ENCODE data around the gene TSPAN12. TPM values are rescaled to one million over a fixed set of nuclear protein-coding genes. Genes with fewer than 3 reads are reported as not detected.
A peak's percentile ranks its signal among the peaks of the same experiment; 100 is the strongest.

TSPAN12 gene
- polyA plus RNA-seq, 2 of the 4 experiments (the other 2 are of a cell fraction) = 0.62 to 0.98 TPM

DNA sequence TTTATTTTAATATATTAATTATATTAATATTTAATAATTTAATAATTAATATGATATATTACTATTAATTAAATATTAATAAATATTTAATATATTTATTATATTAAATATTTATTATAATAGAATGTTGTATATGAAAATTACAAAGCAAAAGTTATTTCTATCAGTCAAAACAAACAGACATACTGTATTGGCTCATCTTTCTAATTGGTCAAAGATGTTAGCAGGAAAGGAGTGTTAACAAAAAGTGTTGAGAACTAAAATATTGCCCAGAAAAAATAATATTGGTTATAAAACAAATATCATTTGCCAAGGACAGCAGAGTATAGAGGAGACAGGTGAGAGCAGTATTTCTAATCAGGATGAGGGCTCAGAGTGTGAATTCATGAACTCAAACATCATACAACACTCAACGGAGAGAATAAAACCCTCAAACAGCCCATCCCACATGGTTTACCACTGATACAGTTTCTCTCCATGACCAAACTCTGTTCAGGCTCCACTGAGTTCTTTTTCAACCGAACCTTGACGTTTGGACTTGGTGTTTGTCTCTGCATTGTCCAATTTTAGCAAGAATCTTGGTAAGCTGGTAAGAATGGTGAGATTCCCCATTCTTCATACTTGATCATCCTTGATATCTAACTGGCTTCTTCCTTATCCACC is 58.0 kb downstream of the TSPAN12 start:
- H3K4me1 ChIP-seq = no peaks in the 10 kb centered on the region
- no peak overlapping the region for H3K27ac ChIP-seq
- no peak overlapping the region for H3K4me2 ChIP-seq
- ATAC-seq (0 out of 6 replicates have a peak, but pooled peaks of 1 of the 2 experiments have one; percentile 31), FAIRE-seq (no peak), DNase-seq (ENCODE audit: low read depth in 1 of 2, low spot score in 1 of 2) (no peak)
- no peak overlapping the region for H3K4me3 ChIP-seq
- POLR2A ChIA-PET = interaction anchor here (0.6 kb wide), 1 partner anchor 150 kb away, joined by 5 read pairs; the partner anchor contains the start of gene ING3
- WGBS (ENCODE audit: missing lambda C conversion rate) = 28% methylated on average over 3 of the region's 3 CpGs
- no peaks in the 10 kb centered on the region for H3K9me3 ChIP-seq
- CTCF ChIA-PET = no interaction called here
- TF ChIP-seq KDM1A (IDR thresholded peaks at IDR 0.05; ENCODE audit: low read depth) = no peak
- TF ChIP-seq ELK1 (IDR thresholded peaks at IDR 0.05; ENCODE audit: low read depth, low read length) = no peak
- TF ChIP-seq HEYL (CRISPR knock-in tag; IDR thresholded peaks at IDR 0.05) = no peak
- no peak for TF ChIP-seq RARB (CRISPR knock-in tag; IDR thresholded peaks at IDR 0.05)
- TF ChIP-seq EHF (CRISPR knock-in tag; IDR thresholded peaks at IDR 0.05) = no peak
- no peak for TF ChIP-seq ZSCAN20 (CRISPR knock-in tag; IDR thresholded peaks at IDR 0.05)
- TF ChIP-seq FOXS1 (CRISPR knock-in tag; IDR thresholded peaks at IDR 0.05) = no peak

DNA sequence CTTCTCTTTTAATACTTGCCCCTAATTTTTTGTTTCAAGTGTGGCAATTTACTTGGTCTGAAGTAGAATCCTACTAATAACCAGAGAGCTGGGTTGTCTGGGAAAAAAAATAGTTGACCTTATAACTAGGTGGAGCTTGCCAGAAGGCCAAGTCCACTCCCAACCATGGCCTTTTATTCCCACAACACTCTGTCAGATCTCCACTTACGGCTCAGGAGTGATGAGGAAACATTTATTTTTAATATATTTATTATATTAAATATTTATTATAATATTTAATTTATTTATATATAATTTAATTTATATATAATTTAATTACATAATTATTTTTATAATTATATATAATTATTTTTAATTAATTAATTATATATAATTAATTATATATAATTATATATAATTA is 58.8 kb downstream of the TSPAN12 start:
- WGBS (ENCODE audit: missing lambda C conversion rate) = 6% methylated on average over 1 of the region's 1 CpG
- POLR2A ChIA-PET = no interaction called here
- FAIRE-seq = no peak

More for the DNA sequence above, 58.8 kb downstream of the TSPAN12 start:
- Histone ChIP-seq H3K27ac (no peak overlapping the region), H3K4me3 (no peak overlapping the region), H3K4me2 (no peak overlapping the region), H3K4me1 (no peaks in the 10 kb centered on the region), H3K9me3 (no peaks in the 10 kb centered on the region)
- DNase-seq (ENCODE audit: low read depth in 1 of 2, low spot score in 1 of 2) (no peak), ATAC-seq (no peak)
- TF ChIP-seq EP300 (IDR thresholded peaks at IDR 0.05) = no peak
- no peak for TF ChIP-seq HOXB13 (CRISPR knock-in tag; IDR thresholded peaks at IDR 0.05; ENCODE audit: low read depth)
- TF ChIP-seq HOXB5 (CRISPR knock-in tag; IDR thresholded peaks at IDR 0.05) = no peak
- no peak for TF ChIP-seq RNF2 (IDR thresholded peaks at IDR 0.05; ENCODE audit: borderline replicate concordance, low read depth)
- no peak for TF ChIP-seq CTCF (IDR thresholded peaks at IDR 0.05)
- TF ChIP-seq, protein P1, sequence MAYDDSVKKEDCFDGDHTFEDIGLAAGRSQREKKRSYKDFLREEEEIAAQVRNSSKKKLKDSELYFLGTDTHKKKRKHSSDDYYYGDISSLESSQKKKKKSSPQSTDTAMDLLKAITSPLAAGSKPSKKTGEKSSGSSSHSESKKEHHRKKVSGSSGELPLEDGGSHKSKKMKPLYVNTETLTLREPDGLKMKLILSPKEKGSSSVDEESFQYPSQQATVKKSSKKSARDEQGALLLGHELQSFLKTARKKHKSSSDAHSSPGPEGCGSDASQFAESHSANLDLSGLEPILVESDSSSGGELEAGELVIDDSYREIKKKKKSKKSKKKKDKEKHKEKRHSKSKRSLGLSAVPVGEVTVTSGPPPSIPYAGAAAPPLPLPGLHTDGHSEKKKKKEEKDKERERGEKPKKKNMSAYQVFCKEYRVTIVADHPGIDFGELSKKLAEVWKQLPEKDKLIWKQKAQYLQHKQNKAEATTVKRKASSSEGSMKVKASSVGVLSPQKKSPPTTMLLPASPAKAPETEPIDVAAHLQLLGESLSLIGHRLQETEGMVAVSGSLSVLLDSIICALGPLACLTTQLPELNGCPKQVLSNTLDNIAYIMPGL (CRISPR knock-in tag; IDR thresholded peaks at IDR 0.05; ENCODE audit: borderline replicate concordance) = no peak
- TF ChIP-seq TFCP2L1 (CRISPR knock-in tag; IDR thresholded peaks at IDR 0.05) = no peak
- no peak for TF ChIP-seq FOSB (CRISPR knock-in tag; IDR thresholded peaks at IDR 0.05)
- TF ChIP-seq ELK1 (IDR thresholded peaks at IDR 0.05; ENCODE audit: low read depth, low read length) = no peak
- no peak for TF ChIP-seq RAD21 (conservative IDR thresholded peaks at IDR 0.05 in 1 of 2, IDR thresholded peaks at IDR 0.05 in 1 of 2)
- TF ChIP-seq, protein P2, sequence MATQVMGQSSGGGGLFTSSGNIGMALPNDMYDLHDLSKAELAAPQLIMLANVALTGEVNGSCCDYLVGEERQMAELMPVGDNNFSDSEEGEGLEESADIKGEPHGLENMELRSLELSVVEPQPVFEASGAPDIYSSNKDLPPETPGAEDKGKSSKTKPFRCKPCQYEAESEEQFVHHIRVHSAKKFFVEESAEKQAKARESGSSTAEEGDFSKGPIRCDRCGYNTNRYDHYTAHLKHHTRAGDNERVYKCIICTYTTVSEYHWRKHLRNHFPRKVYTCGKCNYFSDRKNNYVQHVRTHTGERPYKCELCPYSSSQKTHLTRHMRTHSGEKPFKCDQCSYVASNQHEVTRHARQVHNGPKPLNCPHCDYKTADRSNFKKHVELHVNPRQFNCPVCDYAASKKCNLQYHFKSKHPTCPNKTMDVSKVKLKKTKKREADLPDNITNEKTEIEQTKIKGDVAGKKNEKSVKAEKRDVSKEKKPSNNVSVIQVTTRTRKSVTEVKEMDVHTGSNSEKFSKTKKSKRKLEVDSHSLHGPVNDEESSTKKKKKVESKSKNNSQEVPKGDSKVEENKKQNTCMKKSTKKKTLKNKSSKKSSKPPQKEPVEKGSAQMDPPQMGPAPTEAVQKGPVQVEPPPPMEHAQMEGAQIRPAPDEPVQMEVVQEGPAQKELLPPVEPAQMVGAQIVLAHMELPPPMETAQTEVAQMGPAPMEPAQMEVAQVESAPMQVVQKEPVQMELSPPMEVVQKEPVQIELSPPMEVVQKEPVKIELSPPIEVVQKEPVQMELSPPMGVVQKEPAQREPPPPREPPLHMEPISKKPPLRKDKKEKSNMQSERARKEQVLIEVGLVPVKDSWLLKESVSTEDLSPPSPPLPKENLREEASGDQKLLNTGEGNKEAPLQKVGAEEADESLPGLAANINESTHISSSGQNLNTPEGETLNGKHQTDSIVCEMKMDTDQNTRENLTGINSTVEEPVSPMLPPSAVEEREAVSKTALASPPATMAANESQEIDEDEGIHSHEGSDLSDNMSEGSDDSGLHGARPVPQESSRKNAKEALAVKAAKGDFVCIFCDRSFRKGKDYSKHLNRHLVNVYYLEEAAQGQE (IDR thresholded peaks at IDR 0.05) = no peak
- TF ChIP-seq, protein P3, sequence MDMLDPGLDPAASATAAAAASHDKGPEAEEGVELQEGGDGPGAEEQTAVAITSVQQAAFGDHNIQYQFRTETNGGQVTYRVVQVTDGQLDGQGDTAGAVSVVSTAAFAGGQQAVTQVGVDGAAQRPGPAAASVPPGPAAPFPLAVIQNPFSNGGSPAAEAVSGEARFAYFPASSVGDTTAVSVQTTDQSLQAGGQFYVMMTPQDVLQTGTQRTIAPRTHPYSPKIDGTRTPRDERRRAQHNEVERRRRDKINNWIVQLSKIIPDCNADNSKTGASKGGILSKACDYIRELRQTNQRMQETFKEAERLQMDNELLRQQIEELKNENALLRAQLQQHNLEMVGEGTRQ (IDR thresholded peaks at IDR 0.05) = no peak
- TF ChIP-seq, protein P4, sequence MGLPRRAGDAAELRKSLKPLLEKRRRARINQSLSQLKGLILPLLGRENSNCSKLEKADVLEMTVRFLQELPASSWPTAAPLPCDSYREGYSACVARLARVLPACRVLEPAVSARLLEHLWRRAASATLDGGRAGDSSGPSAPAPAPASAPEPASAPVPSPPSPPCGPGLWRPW (IDR thresholded peaks at IDR 0.05) = no peak
- no peak for TF ChIP-seq BCL3 (IDR thresholded peaks at IDR 0.05)
- TF ChIP-seq MAFK (IDR thresholded peaks at IDR 0.05; ENCODE audit: partially characterized antibody) = no peak
- TF ChIP-seq ZNF302 (CRISPR knock-in tag; IDR thresholded peaks at IDR 0.05) = no peak
- no peak for TF ChIP-seq MYC (IDR thresholded peaks at IDR 0.05; ENCODE audit: borderline replicate concordance, low read length)
- CTCF ChIA-PET = no interaction called here

Measured in A549 (cell line).